A549 (cell line): ENCODE results near the gene GIMD1. TPM values are rescaled to one million over a fixed set of nuclear protein-coding genes. Genes with fewer than 3 reads are reported as not detected.

Experiments used
- ATAC-seq, 2 experiments: fragments of 200-7000 bp in 1 of 2; fragments of >200 bp in 1 of 2; cut with Nextera tagmentation in 1 of 2; cut with Tn5 transposase in 1 of 2; 3 replicates each; pipeline versions ENCODE4 v1.8.0 to v1.9.1; 2018 to 2020; ENCODE audit warnings: mild to moderate bottlenecking in 1 of 2, moderate library complexity in 1 of 2
- CTCF ChIA-PET: fragments of 300-600 bp; sonication (Branson Sonifier 250); formaldehyde crosslinking; extraction: SDS; loops from one replicate; lab custom pipeline; 2021; ENCODE audit warnings: antibody characterized with exemption, inconsistent platforms; lab: Yijun Ruan, JAX
- POLR2A ChIA-PET: fragments of 350-600 bp; formaldehyde crosslinking; extraction: SDS; loops from one replicate; lab custom pipeline; 2021; ENCODE audit warnings: antibody characterized with exemption, inconsistent platforms; lab: Yijun Ruan, JAX
- DNase-seq, 2 experiments: peaks; one replicate each; pipeline versions ENCODE4 v3.0.0 to v3.0.0-alpha.2; 2011 to 2016; ENCODE audit warnings: low read depth in 1 of 2, low spot score in 1 of 2
- FAIRE-seq: peaks from 2 replicates; lab custom pipeline; 2011; peaks lifted over from hg19 to GRCh38; lab: Jason Lieb, UNC
- H3K27ac ChIP-seq, 2 experiments: fragments of >200 bp; sonication (Bioruptor Twin); formaldehyde crosslinking; 3 replicates each; pipeline ENCODE4 v1.5.1; 2016 to 2017
- H3K4me1 ChIP-seq: fragments of >200 bp; sonication (Bioruptor Twin); formaldehyde crosslinking; 3 replicates; pipeline ENCODE4 v1.6.1; 2016
- H3K4me2 ChIP-seq: fragments of >200 bp; sonication (Bioruptor Twin); formaldehyde crosslinking; 3 replicates; pipeline ENCODE4 v1.6.1; 2016
- H3K4me3 ChIP-seq: fragments of >200 bp; sonication (Bioruptor Twin); formaldehyde crosslinking; 3 replicates; pipeline ENCODE4 v1.5.1; 2016
- H3K9me3 ChIP-seq: fragments of >200 bp; sonication (Bioruptor Twin); formaldehyde crosslinking; 3 replicates; pipeline ENCODE4 v1.6.1; 2016
- CBX2 ChIP-seq: fragments of 200-600 bp; sonication (generic); IDR thresholded peaks from 2 replicates; pipeline ENCODE4 v1.6.1; 2016; ENCODE audit warnings: low read depth, mild to moderate bottlenecking, borderline replicate concordance
- CHD4 ChIP-seq: fragments of 200-600 bp; sonication (generic); IDR thresholded peaks from 2 replicates; pipeline ENCODE4 v1.6.1; 2016; ENCODE audit warnings: antibody characterized with exemption, mild to moderate bottlenecking, borderline replicate concordance
- EHF ChIP-seq: fragments of 250-450 bp; sonication (Bioruptor Pico); IDR thresholded peaks from 2 replicates; pipeline ENCODE4 v1.5.0; 2020; ENCODE audit warnings: mild to moderate bottlenecking
- EHMT2 ChIP-seq: fragments of 200-600 bp; sonication (generic); IDR thresholded peaks from 2 replicates; pipeline ENCODE4 v1.6.1; 2016; ENCODE audit warnings: antibody characterized with exemption, low read depth, mild to moderate bottlenecking, moderate library complexity
- ESRRA ChIP-seq: fragments of 150-350 bp; IDR thresholded peaks from 2 replicates; pipeline ENCODE4 v1.6.1; 2014; ENCODE audit warnings: mild to moderate bottlenecking, low read length, borderline replicate concordance
- FOXS1 ChIP-seq: fragments of 250-450 bp; sonication (Bioruptor Pico); IDR thresholded peaks from 2 replicates; pipeline ENCODE4 v1.5.0; 2020; ENCODE audit warnings: mild to moderate bottlenecking, moderate library complexity
- MYC ChIP-seq: IDR thresholded peaks from 2 replicates; pipeline ENCODE4 v1.6.1; 2012; ENCODE audit warnings: mild to moderate bottlenecking, inconsistent platforms, low read length, improper control_type of control experiment, borderline replicate concordance
- NFE2L2 ChIP-seq: fragments of 150-350 bp; conservative IDR thresholded peaks from 2 replicates; pipeline ENCODE4 v1.6.1; 2014; ENCODE audit warnings: low read length
- PHF8 ChIP-seq: fragments of 200-600 bp; sonication (generic); IDR thresholded peaks from 2 replicates; pipeline ENCODE4 v1.6.1; 2016; ENCODE audit warnings: low read depth, mild to moderate bottlenecking, antibody characterized with exemption, moderate library complexity, borderline replicate concordance
- POLR2A ChIP-seq: IDR thresholded peaks from 2 replicates; pipeline ENCODE4 v1.6.1; 2012; ENCODE audit warnings: mild to moderate bottlenecking, low read length
- POLR2AphosphoS2 ChIP-seq: conservative IDR thresholded peaks from 2 replicates; pipeline ENCODE4 v1.6.1; 2012; ENCODE audit warnings: low read length, improper control_type of control experiment, inconsistent platforms
- RCOR1 ChIP-seq: fragments of 150-350 bp; IDR thresholded peaks from 2 replicates; pipeline ENCODE4 v1.6.1; 2014; ENCODE audit warnings: antibody characterized with exemption, low read length, low read depth
- TP53 ChIP-seq: fragments of 250-450 bp; sonication (Bioruptor Pico); IDR thresholded peaks from 2 replicates; pipeline ENCODE4 v1.5.0; 2021; ENCODE audit warnings: mild to moderate bottlenecking, moderate library complexity
- ZFP36 ChIP-seq: fragments of 450-650 bp; IDR thresholded peaks from 2 replicates; pipeline ENCODE4 v1.6.1; 2014; ENCODE audit warnings: borderline replicate concordance; ENCODE audit not compliant: partially characterized antibody
- ZNF302 ChIP-seq: fragments of 250-450 bp; sonication (Bioruptor Pico); IDR thresholded peaks from 2 replicates; pipeline ENCODE4 v1.9.0; 2021; ENCODE audit warnings: inconsistent platforms, mild to moderate bottlenecking, moderate library complexity
- WGBS: methylation state at CpG from one replicate; pipeline ENCODE4 v1.1.6; 2017; ENCODE audit errors: missing lambda C conversion rate; 5-methylcytosine and 5-hydroxymethylcytosine counted together
- polyA plus RNA-seq, 4 experiments: library from polyadenylated mRNA; depleted of rRNA in 3 of 4; stranded (reverse); fragments of >200 nt; fragmentation: RNase III in 1 of 4; extraction: RNeasy Plus Mini Kit Qiagen cat#74134 plus additional on column Dnase treatment in 1 of 4; gene quantifications; 2 replicates in 3 of 4; 3 replicates in 1 of 4; pipeline ENCODE4 v1.2.3, GENCODE V29; 2011 to 2017
- TF ChIP-seq, protein P1 (sequence below): IDR thresholded peaks from 2 replicates; pipeline ENCODE4 v1.6.1; 2012
- TF ChIP-seq, protein P2 (sequence below): fragments of 450-650 bp; IDR thresholded peaks from 2 replicates; pipeline ENCODE4 v1.6.1; 2014; ENCODE audit warnings: antibody characterized with exemption
- TF ChIP-seq, protein P3 (sequence below): fragments of >200 bp; sonication (Bioruptor Twin); formaldehyde crosslinking; IDR thresholded peaks from 2 replicates; pipeline ENCODE4 v1.6.1; 2016
- TF ChIP-seq, protein P4 (sequence below): fragments of 250-450 bp; sonication (Bioruptor Pico); IDR thresholded peaks from 2 replicates; pipeline ENCODE4 v1.5.0; 2021; ENCODE audit warnings: mild to moderate bottlenecking, moderate library complexity, borderline replicate concordance
- TF ChIP-seq, protein P5 (sequence below): IDR thresholded peaks from 2 replicates; pipeline ENCODE4 v1.6.1; 2012; ENCODE audit warnings: low read depth, borderline replicate concordance
- TF ChIP-seq, protein P6 (sequence below): fragments of 250-450 bp; sonication (Bioruptor Pico); IDR thresholded peaks from 2 replicates; pipeline ENCODE4 v1.5.0; 2020; ENCODE audit warnings: low read depth, mild to moderate bottlenecking, moderate library complexity
- TF ChIP-seq, protein P7 (sequence below): fragments of 200-600 bp; sonication (generic); IDR thresholded peaks from 2 replicates; pipeline ENCODE4 v1.6.1; 2016; ENCODE audit warnings: antibody characterized with exemption, mild to moderate bottlenecking, moderate library complexity

Gene GIMD1
- polyA plus RNA-seq, 2 of the 4 experiments (the other 2 are of a cell fraction): not detected

DNA sequence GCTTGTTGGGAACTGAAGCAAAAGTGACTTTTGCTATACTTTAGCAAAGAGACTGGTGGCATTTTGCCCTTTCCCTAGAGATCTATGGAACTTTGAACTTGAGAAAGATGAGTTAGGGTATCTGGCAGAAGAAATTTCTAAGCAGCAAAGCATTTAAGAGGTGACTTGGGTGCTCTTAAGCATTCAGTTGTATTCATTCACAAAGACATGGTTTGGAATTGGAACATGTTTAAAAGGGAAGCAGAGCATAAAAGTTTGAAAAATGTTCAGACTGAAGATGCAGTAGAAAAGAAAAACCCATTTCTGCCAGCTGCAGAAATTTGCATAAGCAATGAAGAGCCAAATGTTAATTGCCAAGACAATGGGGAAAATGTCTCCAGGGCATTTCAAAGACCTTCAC is 30.7 kb downstream of the GIMD1 start:
- FAIRE-seq: no peak

DNA sequence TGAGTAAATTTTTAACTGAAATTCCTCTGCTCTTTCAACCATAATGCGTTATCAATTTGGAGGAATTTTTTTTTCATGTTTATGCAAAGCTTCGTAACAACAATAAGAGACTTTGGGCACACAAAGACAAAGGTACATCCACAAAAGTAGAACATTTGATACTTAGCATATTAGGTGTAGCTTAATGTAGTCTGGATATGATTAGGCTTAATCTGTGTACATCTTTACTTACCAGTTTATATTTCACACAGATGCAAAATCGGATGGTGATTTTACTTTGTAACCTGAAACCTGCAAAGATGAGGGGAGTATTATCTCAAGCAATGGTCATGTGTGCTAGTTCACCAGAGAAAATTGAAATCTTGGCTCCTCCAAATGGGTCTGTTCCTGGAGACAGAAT is 32.0 kb downstream of the GIMD1 start:
- no peak overlapping the region for H3K27ac ChIP-seq
- no peak for ATAC-seq
- no peak for FAIRE-seq
- H3K4me3 ChIP-seq: no peak overlapping the region
- DNase-seq: no peak
- ChIA-PET POLR2A (no interaction called here), CTCF (no interaction called here)
- no peaks in the 10 kb centered on the region for H3K9me3 ChIP-seq
- TF ChIP-seq FOXS1 (CRISPR knock-in tag): no peak
- no peak for TF ChIP-seq CHD4
- TF ChIP-seq, protein P1, sequence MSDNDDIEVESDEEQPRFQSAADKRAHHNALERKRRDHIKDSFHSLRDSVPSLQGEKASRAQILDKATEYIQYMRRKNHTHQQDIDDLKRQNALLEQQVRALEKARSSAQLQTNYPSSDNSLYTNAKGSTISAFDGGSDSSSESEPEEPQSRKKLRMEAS: no peak
- TF ChIP-seq, protein P2, sequence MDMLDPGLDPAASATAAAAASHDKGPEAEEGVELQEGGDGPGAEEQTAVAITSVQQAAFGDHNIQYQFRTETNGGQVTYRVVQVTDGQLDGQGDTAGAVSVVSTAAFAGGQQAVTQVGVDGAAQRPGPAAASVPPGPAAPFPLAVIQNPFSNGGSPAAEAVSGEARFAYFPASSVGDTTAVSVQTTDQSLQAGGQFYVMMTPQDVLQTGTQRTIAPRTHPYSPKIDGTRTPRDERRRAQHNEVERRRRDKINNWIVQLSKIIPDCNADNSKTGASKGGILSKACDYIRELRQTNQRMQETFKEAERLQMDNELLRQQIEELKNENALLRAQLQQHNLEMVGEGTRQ: no peak
- no peak for TF ChIP-seq POLR2A
- no peak for TF ChIP-seq PHF8
- no peak for TF ChIP-seq MYC
- TF ChIP-seq, protein P3, sequence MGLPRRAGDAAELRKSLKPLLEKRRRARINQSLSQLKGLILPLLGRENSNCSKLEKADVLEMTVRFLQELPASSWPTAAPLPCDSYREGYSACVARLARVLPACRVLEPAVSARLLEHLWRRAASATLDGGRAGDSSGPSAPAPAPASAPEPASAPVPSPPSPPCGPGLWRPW: no peak
- TF ChIP-seq CBX2: no peak
- no peak for TF ChIP-seq ESRRA
- TF ChIP-seq ZNF302 (CRISPR knock-in tag): no peak
- TF ChIP-seq, protein P4, sequence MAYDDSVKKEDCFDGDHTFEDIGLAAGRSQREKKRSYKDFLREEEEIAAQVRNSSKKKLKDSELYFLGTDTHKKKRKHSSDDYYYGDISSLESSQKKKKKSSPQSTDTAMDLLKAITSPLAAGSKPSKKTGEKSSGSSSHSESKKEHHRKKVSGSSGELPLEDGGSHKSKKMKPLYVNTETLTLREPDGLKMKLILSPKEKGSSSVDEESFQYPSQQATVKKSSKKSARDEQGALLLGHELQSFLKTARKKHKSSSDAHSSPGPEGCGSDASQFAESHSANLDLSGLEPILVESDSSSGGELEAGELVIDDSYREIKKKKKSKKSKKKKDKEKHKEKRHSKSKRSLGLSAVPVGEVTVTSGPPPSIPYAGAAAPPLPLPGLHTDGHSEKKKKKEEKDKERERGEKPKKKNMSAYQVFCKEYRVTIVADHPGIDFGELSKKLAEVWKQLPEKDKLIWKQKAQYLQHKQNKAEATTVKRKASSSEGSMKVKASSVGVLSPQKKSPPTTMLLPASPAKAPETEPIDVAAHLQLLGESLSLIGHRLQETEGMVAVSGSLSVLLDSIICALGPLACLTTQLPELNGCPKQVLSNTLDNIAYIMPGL: no peak
- no peak for TF ChIP-seq RCOR1
- no peak for TF ChIP-seq EHF (CRISPR knock-in tag)
- TF ChIP-seq NFE2L2: no peak
- no peak for TF ChIP-seq EHMT2
- TF ChIP-seq, protein P5, sequence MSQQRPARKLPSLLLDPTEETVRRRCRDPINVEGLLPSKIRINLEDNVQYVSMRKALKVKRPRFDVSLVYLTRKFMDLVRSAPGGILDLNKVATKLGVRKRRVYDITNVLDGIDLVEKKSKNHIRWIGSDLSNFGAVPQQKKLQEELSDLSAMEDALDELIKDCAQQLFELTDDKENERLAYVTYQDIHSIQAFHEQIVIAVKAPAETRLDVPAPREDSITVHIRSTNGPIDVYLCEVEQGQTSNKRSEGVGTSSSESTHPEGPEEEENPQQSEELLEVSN: no peak
- no peak overlapping the region for H3K4me2 ChIP-seq
- 91% methylated on average over 3 of the region's 3 CpGs for WGBS
- no peaks in the 10 kb centered on the region for H3K4me1 ChIP-seq

More for the DNA sequence above, 30.7 kb downstream of the GIMD1 start:
- H3K9me3 ChIP-seq: no peaks in the 10 kb centered on the region
- DNase-seq: no peak
- H3K4me2 ChIP-seq: no peak overlapping the region
- ChIA-PET POLR2A (no interaction called here), CTCF (interaction anchor here (0.7 kb wide), 1 partner anchor 21 kb away, joined by 3 read pairs; no protein-coding TSS in a partner anchor)
- ATAC-seq: no peak
- TF ChIP-seq, protein P6, sequence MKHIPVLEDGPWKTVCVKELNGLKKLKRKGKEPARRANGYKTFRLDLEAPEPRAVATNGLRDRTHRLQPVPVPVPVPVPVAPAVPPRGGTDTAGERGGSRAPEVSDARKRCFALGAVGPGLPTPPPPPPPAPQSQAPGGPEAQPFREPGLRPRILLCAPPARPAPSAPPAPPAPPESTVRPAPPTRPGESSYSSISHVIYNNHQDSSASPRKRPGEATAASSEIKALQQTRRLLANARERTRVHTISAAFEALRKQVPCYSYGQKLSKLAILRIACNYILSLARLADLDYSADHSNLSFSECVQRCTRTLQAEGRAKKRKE (CRISPR knock-in tag): no peak
- TF ChIP-seq ZFP36 (no peak), POLR2A (no peak), TP53 (CRISPR knock-in tag) (no peak), POLR2AphosphoS2 (no peak)
- TF ChIP-seq, protein P5: no peak
- TF ChIP-seq, protein P7, sequence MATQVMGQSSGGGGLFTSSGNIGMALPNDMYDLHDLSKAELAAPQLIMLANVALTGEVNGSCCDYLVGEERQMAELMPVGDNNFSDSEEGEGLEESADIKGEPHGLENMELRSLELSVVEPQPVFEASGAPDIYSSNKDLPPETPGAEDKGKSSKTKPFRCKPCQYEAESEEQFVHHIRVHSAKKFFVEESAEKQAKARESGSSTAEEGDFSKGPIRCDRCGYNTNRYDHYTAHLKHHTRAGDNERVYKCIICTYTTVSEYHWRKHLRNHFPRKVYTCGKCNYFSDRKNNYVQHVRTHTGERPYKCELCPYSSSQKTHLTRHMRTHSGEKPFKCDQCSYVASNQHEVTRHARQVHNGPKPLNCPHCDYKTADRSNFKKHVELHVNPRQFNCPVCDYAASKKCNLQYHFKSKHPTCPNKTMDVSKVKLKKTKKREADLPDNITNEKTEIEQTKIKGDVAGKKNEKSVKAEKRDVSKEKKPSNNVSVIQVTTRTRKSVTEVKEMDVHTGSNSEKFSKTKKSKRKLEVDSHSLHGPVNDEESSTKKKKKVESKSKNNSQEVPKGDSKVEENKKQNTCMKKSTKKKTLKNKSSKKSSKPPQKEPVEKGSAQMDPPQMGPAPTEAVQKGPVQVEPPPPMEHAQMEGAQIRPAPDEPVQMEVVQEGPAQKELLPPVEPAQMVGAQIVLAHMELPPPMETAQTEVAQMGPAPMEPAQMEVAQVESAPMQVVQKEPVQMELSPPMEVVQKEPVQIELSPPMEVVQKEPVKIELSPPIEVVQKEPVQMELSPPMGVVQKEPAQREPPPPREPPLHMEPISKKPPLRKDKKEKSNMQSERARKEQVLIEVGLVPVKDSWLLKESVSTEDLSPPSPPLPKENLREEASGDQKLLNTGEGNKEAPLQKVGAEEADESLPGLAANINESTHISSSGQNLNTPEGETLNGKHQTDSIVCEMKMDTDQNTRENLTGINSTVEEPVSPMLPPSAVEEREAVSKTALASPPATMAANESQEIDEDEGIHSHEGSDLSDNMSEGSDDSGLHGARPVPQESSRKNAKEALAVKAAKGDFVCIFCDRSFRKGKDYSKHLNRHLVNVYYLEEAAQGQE: no peak
- H3K4me1 ChIP-seq: no peaks in the 10 kb centered on the region; the same call in 2 of the 3 replicates
- H3K4me3 ChIP-seq: no peak overlapping the region
- no peak overlapping the region for H3K27ac ChIP-seq
